DND-41 (cell line): ENCODE data around the gene OPRL1.

Source experiments
- ATAC-seq: fragments of 200-7000 bp; cut with Tn5 transposase; 3 replicates; pipeline ENCODE4 v1.9.1; 2021; ENCODE audit warnings: low read depth; ENCODE audit not compliant: insufficient read depth
- DNase-seq: peaks from one replicate; pipeline ENCODE4 v3.0.0-alpha.2; 2020
- H2AFZ ChIP-seq: 2 replicates; pipeline ENCODE4 v1.6.0; 2012; ENCODE audit warnings: low read depth, low read length
- H3K27ac ChIP-seq: 2 replicates; pipeline ENCODE4 v1.5.1; 2012; ENCODE audit warnings: low read length, inconsistent platforms
- H3K27me3 ChIP-seq: fragments of 200-600 bp; sonication (generic); 2 replicates; pipeline ENCODE4 v1.6.0; 2012; ENCODE audit warnings: low read length, mild to moderate bottlenecking, inconsistent platforms; ENCODE audit not compliant: insufficient read depth, poor library complexity
- H3K36me3 ChIP-seq: 2 replicates; pipeline ENCODE4 v1.5.1; 2012; ENCODE audit warnings: low read length, inconsistent platforms; ENCODE audit not compliant: insufficient read depth
- H3K4me1 ChIP-seq: 2 replicates; pipeline ENCODE4 v1.5.1; 2012; ENCODE audit warnings: mild to moderate bottlenecking, low read length; ENCODE audit not compliant: insufficient read depth
- H3K4me2 ChIP-seq: 2 replicates; pipeline ENCODE4 v1.6.0; 2012; ENCODE audit warnings: mild to moderate bottlenecking, moderate library complexity, low read length, inconsistent platforms; ENCODE audit not compliant: insufficient read depth
- H3K4me3 ChIP-seq, 2 experiments: fragments of 200-600 bp in 1 of 2; shearing (Covaris generic) in 1 of 2; 2 replicates each; pipeline ENCODE4 v1.5.1; 2012 to 2016; ENCODE audit warnings: inconsistent platforms in 2 of 2, low read length in 2 of 2, mild to moderate bottlenecking in 2 of 2, low read depth in 1 of 2, moderate library complexity in 1 of 2
- H3K79me2 ChIP-seq: 2 replicates; pipeline ENCODE4 v1.6.0; 2012; ENCODE audit warnings: low read length, inconsistent platforms; ENCODE audit not compliant: insufficient read depth
- H3K9ac ChIP-seq: 2 replicates; pipeline ENCODE4 v1.6.0; 2012; ENCODE audit warnings: low read depth, mild to moderate bottlenecking, inconsistent platforms, low read length, moderate library complexity
- H3K9me3 ChIP-seq: 2 replicates; pipeline ENCODE4 v1.5.1; 2012; ENCODE audit warnings: low read length, moderate library complexity, mild to moderate bottlenecking, inconsistent platforms; ENCODE audit not compliant: insufficient read depth, severe bottlenecking
- H4K20me1 ChIP-seq: 2 replicates; pipeline ENCODE4 v1.6.0; 2012; ENCODE audit warnings: low read length; ENCODE audit not compliant: insufficient read depth
- EZH2 ChIP-seq: IDR thresholded peaks from 3 replicates; pipeline ENCODE4 v1.6.1; 2012; ENCODE audit warnings: borderline replicate concordance, low read depth, mild to moderate bottlenecking, moderate library complexity, low read length, inconsistent platforms; ENCODE audit not compliant: severe bottlenecking
- TF ChIP-seq, protein P1 (sequence below): IDR thresholded peaks from 2 replicates; pipeline ENCODE4 v1.5.1; 2012; ENCODE audit warnings: borderline replicate concordance, low read length, moderate library complexity, mild to moderate bottlenecking; ENCODE audit not compliant: poor library complexity, severe bottlenecking; ENCODE audit errors: extremely low read depth

OPRL1 gene

DNA sequence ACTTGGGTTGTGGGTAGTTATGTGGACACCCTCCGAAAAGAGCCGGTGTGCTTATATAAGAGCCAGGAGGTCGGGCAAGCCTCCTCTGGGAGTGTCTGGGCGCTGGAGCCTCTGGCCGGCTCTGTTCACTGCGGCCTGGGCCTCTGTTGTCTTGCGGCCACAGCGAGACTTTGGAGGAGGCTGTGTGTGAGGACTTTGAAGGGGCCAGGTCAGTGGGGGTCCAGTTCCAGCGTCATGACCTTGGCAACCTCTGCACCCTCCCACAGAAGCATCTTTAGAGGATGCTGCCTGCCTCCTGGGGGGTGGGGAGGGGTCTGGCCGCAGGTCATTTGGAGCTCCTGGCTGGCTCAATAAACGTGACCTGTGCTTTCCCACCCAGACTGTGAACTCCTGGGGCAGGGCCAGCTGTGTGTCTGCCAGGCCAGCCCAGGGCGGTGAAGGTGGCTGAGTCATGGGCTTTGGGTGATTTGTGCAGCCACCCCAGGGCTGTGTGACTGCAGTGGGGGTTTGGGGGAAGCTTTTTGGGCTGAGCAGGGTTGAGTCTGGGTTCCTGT, 15.7 kb upstream of the OPRL1 start:
- H3K4me3 ChIP-seq: peak overlapping the region in 1 of 2 experiments; percentile 69; a peak in 2 of 4 replicates

DNA sequence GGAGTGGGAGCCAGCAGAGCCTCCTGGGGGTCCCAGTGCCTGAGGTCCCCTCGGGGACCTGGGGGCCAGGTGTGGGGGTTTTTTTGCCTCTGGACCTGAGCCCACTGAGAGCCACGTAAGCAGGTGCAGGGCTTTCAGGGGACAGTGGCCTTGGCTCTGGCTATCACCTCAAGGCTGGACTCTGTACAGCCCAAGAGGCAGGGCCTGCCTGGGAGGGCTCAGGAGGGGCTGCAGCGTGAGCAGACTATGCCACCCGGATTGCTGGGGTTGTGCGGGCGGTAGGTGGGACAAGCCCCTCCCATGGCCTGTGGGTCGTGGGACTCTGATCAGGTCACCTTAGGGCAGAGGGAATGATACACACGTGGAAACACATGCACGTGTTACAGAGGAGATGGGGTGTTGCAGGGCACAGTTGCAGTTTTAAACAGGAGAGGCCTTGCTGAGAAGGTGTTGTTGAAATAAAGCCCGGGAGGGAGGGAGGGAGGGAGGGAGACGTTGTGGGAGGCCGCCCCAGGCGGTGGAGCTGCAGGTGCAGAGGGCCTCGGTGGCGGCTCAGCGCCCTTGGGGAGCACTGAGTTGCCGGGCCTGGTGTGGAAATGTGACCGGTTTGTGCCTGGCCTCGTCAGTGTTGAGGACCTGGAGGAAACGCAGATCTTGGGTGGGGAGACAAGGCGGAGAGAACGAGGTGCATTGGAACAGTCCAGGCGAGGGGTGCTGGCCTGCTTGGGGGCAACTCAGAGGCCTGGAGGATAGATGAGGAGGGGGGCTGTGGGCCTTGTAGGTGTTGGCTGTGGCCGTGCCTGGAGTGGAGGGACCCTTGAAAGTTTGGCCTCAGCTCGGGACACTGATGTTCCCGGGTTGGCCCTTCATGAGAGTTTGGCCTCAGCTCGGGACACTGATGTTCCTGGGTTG, 14.6 kb upstream of the OPRL1 start:
- no peak overlapping the region for H3K27ac ChIP-seq
- no peak overlapping the region for H3K4me3 ChIP-seq
- no peak overlapping the region for H3K4me2 ChIP-seq

More for the DNA sequence above, 15.7 kb upstream of the OPRL1 start:
- Histone ChIP-seq H3K9ac (peak overlapping the region; percentile 87; the same call in 1 of the 2 replicates), H4K20me1 (peaks cover 17% of the 10 kb centered on the region), H3K4me1 (peaks cover 34% of the 10 kb centered on the region), H3K27ac (no peak overlapping the region), H3K9me3 (no peaks in the 10 kb centered on the region), H3K27me3 (no peaks in the 10 kb centered on the region), H2AFZ (no peak overlapping the region), H3K4me2 (peak overlapping the region; percentile 91), H3K36me3 (no peaks in the 10 kb centered on the region), H3K79me2 (peaks cover 5% of the 10 kb centered on the region; the same call in 1 of the 2 replicates)
- ATAC-seq: no peak
- no peak for DNase-seq
- TF ChIP-seq, protein P1, sequence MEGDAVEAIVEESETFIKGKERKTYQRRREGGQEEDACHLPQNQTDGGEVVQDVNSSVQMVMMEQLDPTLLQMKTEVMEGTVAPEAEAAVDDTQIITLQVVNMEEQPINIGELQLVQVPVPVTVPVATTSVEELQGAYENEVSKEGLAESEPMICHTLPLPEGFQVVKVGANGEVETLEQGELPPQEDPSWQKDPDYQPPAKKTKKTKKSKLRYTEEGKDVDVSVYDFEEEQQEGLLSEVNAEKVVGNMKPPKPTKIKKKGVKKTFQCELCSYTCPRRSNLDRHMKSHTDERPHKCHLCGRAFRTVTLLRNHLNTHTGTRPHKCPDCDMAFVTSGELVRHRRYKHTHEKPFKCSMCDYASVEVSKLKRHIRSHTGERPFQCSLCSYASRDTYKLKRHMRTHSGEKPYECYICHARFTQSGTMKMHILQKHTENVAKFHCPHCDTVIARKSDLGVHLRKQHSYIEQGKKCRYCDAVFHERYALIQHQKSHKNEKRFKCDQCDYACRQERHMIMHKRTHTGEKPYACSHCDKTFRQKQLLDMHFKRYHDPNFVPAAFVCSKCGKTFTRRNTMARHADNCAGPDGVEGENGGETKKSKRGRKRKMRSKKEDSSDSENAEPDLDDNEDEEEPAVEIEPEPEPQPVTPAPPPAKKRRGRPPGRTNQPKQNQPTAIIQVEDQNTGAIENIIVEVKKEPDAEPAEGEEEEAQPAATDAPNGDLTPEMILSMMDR: no peak
- no peak for TF ChIP-seq EZH2

DNA sequence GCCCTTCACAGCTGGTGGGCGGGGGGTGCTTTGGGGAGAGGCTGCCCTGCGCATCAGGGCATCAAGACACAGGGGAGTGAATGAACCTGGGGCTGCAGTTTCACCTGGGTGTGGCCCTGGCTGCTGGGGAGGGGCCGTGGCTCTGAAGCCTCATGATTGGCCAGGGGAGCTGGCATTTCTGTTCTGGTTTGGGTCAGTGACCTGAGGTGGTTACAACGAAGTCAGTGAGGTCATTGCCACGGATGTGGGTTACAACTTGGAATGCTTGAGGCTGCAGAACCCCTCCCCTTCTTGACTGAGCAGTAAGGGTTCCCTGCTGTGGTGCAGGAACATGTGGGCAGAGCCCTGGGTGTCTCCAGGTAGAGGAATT, 13.9 kb upstream of the OPRL1 start:
- H3K79me2 ChIP-seq: peaks cover 5% of the 10 kb centered on the region; the same call in 1 of the 2 replicates
- H2AFZ ChIP-seq: no peak overlapping the region
- no peak overlapping the region for H3K27ac ChIP-seq
- no peaks in the 10 kb centered on the region for H3K9me3 ChIP-seq
- H4K20me1 ChIP-seq: peaks cover 23% of the 10 kb centered on the region
- no peaks in the 10 kb centered on the region for H3K27me3 ChIP-seq
- H3K9ac ChIP-seq: no peak overlapping the region
- no peak overlapping the region for H3K4me2 ChIP-seq
- no peaks in the 10 kb centered on the region for H3K36me3 ChIP-seq
- DNase-seq (no peak), ATAC-seq (no peak)
- H3K4me1 ChIP-seq: peaks cover 34% of the 10 kb centered on the region
- TF ChIP-seq, protein P1: no peak
- no peak for TF ChIP-seq EZH2
- H3K4me3 ChIP-seq: no peak overlapping the region

More for the DNA sequence above, 14.6 kb upstream of the OPRL1 start:
- Histone ChIP-seq H2AFZ (no peak overlapping the region), H3K9me3 (no peaks in the 10 kb centered on the region), H3K9ac (no peak overlapping the region), H3K27me3 (no peaks in the 10 kb centered on the region), H4K20me1 (peaks cover 23% of the 10 kb centered on the region), H3K36me3 (no peaks in the 10 kb centered on the region), H3K79me2 (peaks cover 5% of the 10 kb centered on the region; the same call in 1 of the 2 replicates), H3K4me1 (peaks cover 34% of the 10 kb centered on the region)
- no peak for ATAC-seq
- DNase-seq: no peak
- no peak for TF ChIP-seq EZH2
- TF ChIP-seq, protein P1: no peak
